Panc1 (cell line): ENCODE results near the gene GLRX5. TPM values are rescaled to one million over a fixed set of nuclear protein-coding genes. Genes with fewer than 3 reads are reported as not detected.

Source experiments
- ATAC-seq: fragments of 200-7000 bp; cut with Tn5 transposase; 2 replicates; pipeline ENCODE4 v1.9.1; 2020; ENCODE audit warnings: mild to moderate bottlenecking, moderate library complexity
- BruUV-seq: library from RNA; stranded (reverse); fragments of 400-500 nt; replicated peaks from 2 replicates; lab custom pipeline; 2021; lab: Mats Ljungman, UMichigan
- CTCF ChIA-PET: fragments of 300-600 bp; sonication (Branson Sonifier 250); formaldehyde crosslinking; loops from one replicate; lab custom pipeline; 2022; ENCODE audit warnings: antibody characterized with exemption; lab: Charles Lee
- POLR2A ChIA-PET: fragments of 300-600 bp; sonication (Branson Sonifier 250); formaldehyde crosslinking; loops from one replicate; lab custom pipeline; 2022; ENCODE audit warnings: antibody characterized with exemption; lab: Charles Lee
- DNase-seq: peaks from one replicate; pipeline ENCODE4 v3.0.0-alpha.2; 2010; ENCODE audit warnings: low read depth, low spot score
- H3K27ac ChIP-seq: 2 replicates; pipeline ENCODE4 v1.5.1; 2011; ENCODE audit warnings: mild to moderate bottlenecking, low read length, inconsistent platforms
- H3K27me3 ChIP-seq: fragments of 200-500 bp; sonication (Bioruptor generic); 2 replicates; pipeline ENCODE4 v1.6.0; 2014; ENCODE audit warnings: low read length, inconsistent platforms; ENCODE audit not compliant: control insufficient read depth, insufficient read depth
- H3K36me3 ChIP-seq: fragments of 200-500 bp; sonication (Bioruptor generic); 2 replicates; pipeline ENCODE4 v1.5.1; 2014; ENCODE audit warnings: inconsistent platforms, mild to moderate bottlenecking, low read length, moderate library complexity; ENCODE audit not compliant: control insufficient read depth, insufficient read depth
- H3K4me1 ChIP-seq: 2 replicates; pipeline ENCODE4 v1.5.1; 2011; ENCODE audit warnings: inconsistent platforms, mild to moderate bottlenecking, low read length, moderate library complexity; ENCODE audit not compliant: control insufficient read depth, insufficient read depth
- H3K4me3 ChIP-seq, 2 experiments: 2 replicates each; pipeline ENCODE4 v1.5.1; 2011 to 2012; ENCODE audit warnings: low read depth in 2 of 2, low read length in 2 of 2, mild to moderate bottlenecking in 2 of 2, inconsistent platforms in 1 of 2, moderate library complexity in 1 of 2
- H3K9me3 ChIP-seq: fragments of 200-500 bp; sonication (Bioruptor generic); 2 replicates; pipeline ENCODE4 v1.5.1; 2014; ENCODE audit warnings: low read depth, mild to moderate bottlenecking, inconsistent platforms, low read length, moderate library complexity; ENCODE audit not compliant: control insufficient read depth, insufficient read depth
- POLR2AphosphoS5 ChIP-seq: IDR thresholded peaks from 2 replicates; pipeline ENCODE4 v1.6.1; 2012; ENCODE audit warnings: mild to moderate bottlenecking, low read depth, low read length, moderate library complexity
- SIN3A ChIP-seq: IDR thresholded peaks from 2 replicates; pipeline ENCODE4 v1.6.1; 2012; ENCODE audit warnings: low read depth, mild to moderate bottlenecking, low read length, moderate library complexity, borderline replicate concordance; ENCODE audit not compliant: insufficient read depth
- TCF7L2 ChIP-seq: IDR thresholded peaks from 2 replicates; pipeline ENCODE4 v1.6.1; 2011; ENCODE audit warnings: mild to moderate bottlenecking, low read depth, low read length, inconsistent platforms
- in situ Hi-C: cut with HindIII; loops from 2 replicates; pipeline ENCODE4 v1.10.0; 2016; ENCODE audit warnings: low sequenced_read_pairs, low pct_unique_long_range_greater_than_20kb
- intact Hi-C: fragments of 100-400 bp; cut with micrococcal nuclease; formaldehyde crosslinking; loops from one replicate; pipeline ENCODE4 v1.10.0; 2022; ENCODE audit not compliant: unreplicated experiment
- total RNA-seq: library from RNA; stranded (reverse); gene quantifications from one replicate; pipeline ENCODE4 v1.2.1, GENCODE V29; 2021; ENCODE audit not compliant: unreplicated experiment
- TF ChIP-seq, protein P1 (sequence below): fragments of 450-650 bp; IDR thresholded peaks from 2 replicates; pipeline ENCODE4 v1.5.1; 2017; ENCODE audit warnings: mild to moderate bottlenecking
- TF ChIP-seq, protein P2 (sequence below), 2 experiments: IDR thresholded peaks; 2 replicates each; pipeline ENCODE4 v1.6.1; 2011 to 2012; ENCODE audit warnings: low read depth in 2 of 2, control low read depth in 1 of 2, low read length in 1 of 2, mild to moderate bottlenecking in 1 of 2, moderate library complexity in 1 of 2; ENCODE audit not compliant: insufficient read depth in 1 of 2

GLRX5 gene
- total RNA-seq, 1 experiment from 2014 or later = 38.6 TPM

DNA sequence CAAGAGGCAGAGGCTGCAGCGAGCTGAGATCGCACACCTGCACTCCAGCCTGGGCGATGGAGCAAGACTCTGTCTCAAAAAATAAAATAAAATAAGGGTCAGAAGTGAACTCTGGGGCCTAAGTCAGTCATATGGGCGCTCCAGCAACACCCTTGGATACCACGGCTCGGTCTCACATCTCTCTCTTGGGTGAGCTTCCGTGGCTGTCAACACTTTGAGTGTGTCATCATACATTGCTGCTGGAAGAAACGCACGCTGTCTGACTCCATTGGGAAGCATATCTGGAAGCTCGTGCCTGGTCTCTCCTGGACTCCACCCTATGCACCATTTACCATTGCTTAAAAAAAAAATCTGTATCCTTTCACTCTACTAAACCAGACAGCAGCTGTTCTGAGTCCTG lies 20.2 kb downstream of the GLRX5 start:
- BruUV-seq = no TSS peak
- H3K27ac ChIP-seq = no peak overlapping the region
- no peaks in the 10 kb centered on the region for H3K9me3 ChIP-seq
- ATAC-seq (no peak), DNase-seq (no peak)
- intact Hi-C loops (no loop called here), in situ Hi-C loops (no loop called here)
- H3K4me1 ChIP-seq = peaks cover 2% of the 10 kb centered on the region
- H3K36me3 ChIP-seq = no peaks in the 10 kb centered on the region
- CTCF ChIA-PET = no interaction called here
- TF ChIP-seq SIN3A = no peak
- no peak for TF ChIP-seq POLR2AphosphoS5
- TF ChIP-seq, protein P1, sequence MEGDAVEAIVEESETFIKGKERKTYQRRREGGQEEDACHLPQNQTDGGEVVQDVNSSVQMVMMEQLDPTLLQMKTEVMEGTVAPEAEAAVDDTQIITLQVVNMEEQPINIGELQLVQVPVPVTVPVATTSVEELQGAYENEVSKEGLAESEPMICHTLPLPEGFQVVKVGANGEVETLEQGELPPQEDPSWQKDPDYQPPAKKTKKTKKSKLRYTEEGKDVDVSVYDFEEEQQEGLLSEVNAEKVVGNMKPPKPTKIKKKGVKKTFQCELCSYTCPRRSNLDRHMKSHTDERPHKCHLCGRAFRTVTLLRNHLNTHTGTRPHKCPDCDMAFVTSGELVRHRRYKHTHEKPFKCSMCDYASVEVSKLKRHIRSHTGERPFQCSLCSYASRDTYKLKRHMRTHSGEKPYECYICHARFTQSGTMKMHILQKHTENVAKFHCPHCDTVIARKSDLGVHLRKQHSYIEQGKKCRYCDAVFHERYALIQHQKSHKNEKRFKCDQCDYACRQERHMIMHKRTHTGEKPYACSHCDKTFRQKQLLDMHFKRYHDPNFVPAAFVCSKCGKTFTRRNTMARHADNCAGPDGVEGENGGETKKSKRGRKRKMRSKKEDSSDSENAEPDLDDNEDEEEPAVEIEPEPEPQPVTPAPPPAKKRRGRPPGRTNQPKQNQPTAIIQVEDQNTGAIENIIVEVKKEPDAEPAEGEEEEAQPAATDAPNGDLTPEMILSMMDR = no peak
- TF ChIP-seq, protein P2, sequence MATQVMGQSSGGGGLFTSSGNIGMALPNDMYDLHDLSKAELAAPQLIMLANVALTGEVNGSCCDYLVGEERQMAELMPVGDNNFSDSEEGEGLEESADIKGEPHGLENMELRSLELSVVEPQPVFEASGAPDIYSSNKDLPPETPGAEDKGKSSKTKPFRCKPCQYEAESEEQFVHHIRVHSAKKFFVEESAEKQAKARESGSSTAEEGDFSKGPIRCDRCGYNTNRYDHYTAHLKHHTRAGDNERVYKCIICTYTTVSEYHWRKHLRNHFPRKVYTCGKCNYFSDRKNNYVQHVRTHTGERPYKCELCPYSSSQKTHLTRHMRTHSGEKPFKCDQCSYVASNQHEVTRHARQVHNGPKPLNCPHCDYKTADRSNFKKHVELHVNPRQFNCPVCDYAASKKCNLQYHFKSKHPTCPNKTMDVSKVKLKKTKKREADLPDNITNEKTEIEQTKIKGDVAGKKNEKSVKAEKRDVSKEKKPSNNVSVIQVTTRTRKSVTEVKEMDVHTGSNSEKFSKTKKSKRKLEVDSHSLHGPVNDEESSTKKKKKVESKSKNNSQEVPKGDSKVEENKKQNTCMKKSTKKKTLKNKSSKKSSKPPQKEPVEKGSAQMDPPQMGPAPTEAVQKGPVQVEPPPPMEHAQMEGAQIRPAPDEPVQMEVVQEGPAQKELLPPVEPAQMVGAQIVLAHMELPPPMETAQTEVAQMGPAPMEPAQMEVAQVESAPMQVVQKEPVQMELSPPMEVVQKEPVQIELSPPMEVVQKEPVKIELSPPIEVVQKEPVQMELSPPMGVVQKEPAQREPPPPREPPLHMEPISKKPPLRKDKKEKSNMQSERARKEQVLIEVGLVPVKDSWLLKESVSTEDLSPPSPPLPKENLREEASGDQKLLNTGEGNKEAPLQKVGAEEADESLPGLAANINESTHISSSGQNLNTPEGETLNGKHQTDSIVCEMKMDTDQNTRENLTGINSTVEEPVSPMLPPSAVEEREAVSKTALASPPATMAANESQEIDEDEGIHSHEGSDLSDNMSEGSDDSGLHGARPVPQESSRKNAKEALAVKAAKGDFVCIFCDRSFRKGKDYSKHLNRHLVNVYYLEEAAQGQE (IDR thresholded peaks at IDR 0.05; ENCODE audit: insufficient read depth in 1 of 2, low read depth in 2 of 2, low read length in 1 of 2) = no peak
- TF ChIP-seq TCF7L2 = no peak
- H3K27me3 ChIP-seq = no peaks in the 10 kb centered on the region
- no peak overlapping the region for H3K4me3 ChIP-seq
- POLR2A ChIA-PET = no interaction called here

DNA sequence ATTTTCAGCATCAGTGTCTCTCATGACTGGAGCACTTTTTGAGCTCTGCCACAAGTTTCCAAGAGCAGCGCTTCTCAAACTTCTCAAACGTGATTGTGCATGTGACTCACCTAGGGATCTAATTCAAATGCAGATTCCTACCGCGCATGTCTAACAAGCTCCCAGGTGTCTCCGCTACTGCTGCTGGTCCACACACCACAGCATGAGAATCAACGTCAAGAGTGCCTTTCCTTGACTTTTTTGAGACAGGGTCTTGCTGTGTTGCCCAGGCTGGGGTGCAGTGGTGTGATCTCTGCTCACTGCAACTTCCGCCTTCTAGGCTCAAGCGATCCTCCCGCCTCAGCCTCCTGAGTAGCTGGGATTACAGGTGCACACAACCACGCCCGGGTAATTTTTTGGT lies 22.4 kb downstream of the GLRX5 start:
- intact Hi-C loops (no loop called here), in situ Hi-C loops (no loop called here)
- POLR2A ChIA-PET = no interaction called here
- no peak for TF ChIP-seq TCF7L2
- no peak for TF ChIP-seq POLR2AphosphoS5
- TF ChIP-seq, protein P1 = no peak
- TF ChIP-seq SIN3A = no peak
- TF ChIP-seq, protein P2 (IDR thresholded peaks at IDR 0.05; ENCODE audit: insufficient read depth in 1 of 2, low read depth in 2 of 2, low read length in 1 of 2) = no peak
- no peak overlapping the region for H3K27ac ChIP-seq
- DNase-seq (no peak), ATAC-seq (no peak)
- no TSS peak for BruUV-seq
- no peaks in the 10 kb centered on the region for H3K27me3 ChIP-seq
- H3K4me3 ChIP-seq = no peak overlapping the region
- CTCF ChIA-PET = no interaction called here
- no peaks in the 10 kb centered on the region for H3K9me3 ChIP-seq
- no peaks in the 10 kb centered on the region for H3K36me3 ChIP-seq
- H3K4me1 ChIP-seq = no peaks in the 10 kb centered on the region
